ENCODE data around the gene ANKRD24.
"Not testable (repeated sequence)": the region's sequence is repeated elsewhere in the genome, so short reads cannot be mapped to it uniquely, and the experiment has no call there.

ANKRD24 gene

DNA sequence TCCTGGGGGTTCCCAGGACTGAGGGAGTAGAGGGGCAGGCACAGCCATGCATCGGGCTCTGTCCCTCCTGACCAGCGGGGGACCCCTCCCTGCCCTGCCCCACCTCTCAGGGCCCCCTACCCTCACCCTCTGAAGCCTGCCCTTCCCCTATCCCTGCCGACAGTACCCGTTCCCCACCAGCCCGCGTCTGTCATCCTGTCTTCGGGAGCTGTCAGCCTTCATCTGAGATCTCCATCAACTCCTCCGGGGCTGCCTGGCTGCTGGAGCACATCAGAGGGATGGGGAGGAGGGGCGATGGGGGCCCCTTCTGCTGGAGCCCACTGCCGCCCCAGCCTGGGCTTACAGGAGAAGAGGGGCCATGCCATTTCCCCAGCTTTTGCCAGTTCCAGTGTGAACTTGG is 90.4 kb downstream of the ANKRD24 start:
- Histone ChIP-seq H3K4me1 (ENCODE audit: insufficient read depth, low read length) (no peaks in the 10 kb centered on the region), H3K9me3 (ENCODE audit: control insufficient read depth, insufficient read depth, low read length) (no peaks in the 10 kb centered on the region), H3K36me3 (ENCODE audit: insufficient read depth, low read length) (no peaks in the 10 kb centered on the region), H3K9ac (ENCODE audit: low read depth, low read length) (no peak overlapping the region)

DNA sequence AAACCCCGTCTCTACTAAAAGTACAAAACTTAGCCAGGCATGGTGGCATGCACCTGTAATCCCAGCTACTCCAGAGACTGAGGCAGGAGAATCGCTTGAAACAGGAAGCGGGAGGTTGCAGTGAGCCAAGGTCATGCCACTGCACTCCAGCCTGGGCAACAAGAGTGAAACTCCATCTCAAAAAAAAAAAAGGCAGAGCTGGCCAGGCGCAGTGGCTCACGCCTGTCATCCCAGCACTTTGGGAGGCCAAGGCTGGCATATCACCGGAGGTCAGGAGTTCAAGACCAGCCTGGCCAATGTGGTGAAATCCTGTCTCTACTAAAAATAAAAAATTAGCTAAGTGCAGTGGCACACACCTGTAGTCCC is 91.8 kb downstream of the ANKRD24 start:
- H3K9ac ChIP-seq (ENCODE audit: low read depth, low read length); H3K9me3 ChIP-seq (ENCODE audit: control insufficient read depth, insufficient read depth, low read length); H3K4me1 ChIP-seq (ENCODE audit: insufficient read depth, low read length); H3K36me3 ChIP-seq (ENCODE audit: insufficient read depth, low read length): not testable (repeated sequence)

Data from ES-I3 (cell line).